Activated naive CD4-positive, alpha-beta T cell treated with anti-CD3 and anti-CD28 coated beads, Interleukin-2, amount 50 U/mL, for 24 hours (primary cell): ENCODE results near the gene PFAS.

Experiments
- H3K27ac Mint-ChIP-seq: one replicate; pipeline ENCODE4 v1.8.0; 2021; ENCODE audit warnings: mild to moderate bottlenecking, mixed read lengths
- H3K27me3 Mint-ChIP-seq: one replicate; pipeline ENCODE4 v1.8.0; 2021; ENCODE audit warnings: mixed read lengths
- H3K36me3 Mint-ChIP-seq: one replicate; pipeline ENCODE4 v1.8.0; 2021; ENCODE audit warnings: mixed read lengths
- H3K4me1 Mint-ChIP-seq: one replicate; pipeline ENCODE4 v1.8.0; 2021; ENCODE audit warnings: mixed read lengths
- H3K4me3 Mint-ChIP-seq: one replicate; pipeline ENCODE4 v1.8.0; 2021; ENCODE audit warnings: mild to moderate bottlenecking, mixed read lengths
- H3K9me3 Mint-ChIP-seq: one replicate; pipeline ENCODE4 v1.8.0; 2021; ENCODE audit warnings: mixed read lengths

PFAS gene

DNA sequence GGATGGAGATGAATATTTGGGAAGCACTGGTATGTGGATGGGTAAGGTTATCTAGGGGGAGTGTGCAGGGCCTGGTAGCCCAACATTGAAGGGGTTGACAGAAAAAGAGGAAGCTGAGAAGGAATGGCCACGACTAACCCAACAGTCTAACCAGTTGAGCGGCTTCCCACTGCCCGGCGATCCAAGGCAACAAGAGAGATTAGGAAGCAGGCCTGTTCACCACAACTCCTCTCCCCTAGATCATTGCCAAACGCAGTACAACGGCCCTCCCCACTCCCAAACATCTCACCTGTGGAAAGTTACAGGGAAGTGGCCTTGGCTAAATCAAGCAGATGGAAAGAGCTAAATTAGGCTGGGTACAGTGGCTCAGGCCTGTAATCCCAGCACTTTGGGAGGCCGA lies 28.2 kb downstream of the PFAS start:
- Mint-ChIP-seq H3K27ac (no peak overlapping the region), H3K4me1 (no peaks in the 10 kb centered on the region), H3K4me3 (no peak overlapping the region), H3K36me3 (no peaks in the 10 kb centered on the region), H3K27me3 (no peaks in the 10 kb centered on the region), H3K9me3 (no peaks in the 10 kb centered on the region)

DNA sequence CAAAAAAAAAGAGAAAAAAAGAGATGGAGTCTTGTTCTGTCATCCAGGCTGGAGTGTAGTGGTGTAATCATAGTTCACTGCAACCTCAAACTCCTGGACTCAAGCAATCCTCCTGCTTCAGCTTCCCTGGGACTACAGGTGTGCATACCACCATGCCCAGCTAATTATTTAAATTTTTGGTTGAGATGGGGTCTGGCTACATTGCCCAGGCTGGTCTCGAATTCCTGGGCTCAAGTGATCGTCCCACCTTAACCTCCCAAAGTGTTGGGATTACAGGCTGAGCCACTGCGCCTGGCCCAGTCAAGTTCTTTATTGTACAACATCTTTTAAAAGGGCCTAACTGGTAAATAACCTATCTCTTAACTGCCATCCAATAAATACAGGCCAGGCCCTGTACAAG lies 33.3 kb downstream of the PFAS start:
- Mint-ChIP-seq H3K27me3 (no peaks in the 10 kb centered on the region), H3K36me3 (no peaks in the 10 kb centered on the region), H3K27ac (no peak overlapping the region), H3K9me3 (no peaks in the 10 kb centered on the region), H3K4me1 (no peaks in the 10 kb centered on the region), H3K4me3 (no peak overlapping the region)

DNA sequence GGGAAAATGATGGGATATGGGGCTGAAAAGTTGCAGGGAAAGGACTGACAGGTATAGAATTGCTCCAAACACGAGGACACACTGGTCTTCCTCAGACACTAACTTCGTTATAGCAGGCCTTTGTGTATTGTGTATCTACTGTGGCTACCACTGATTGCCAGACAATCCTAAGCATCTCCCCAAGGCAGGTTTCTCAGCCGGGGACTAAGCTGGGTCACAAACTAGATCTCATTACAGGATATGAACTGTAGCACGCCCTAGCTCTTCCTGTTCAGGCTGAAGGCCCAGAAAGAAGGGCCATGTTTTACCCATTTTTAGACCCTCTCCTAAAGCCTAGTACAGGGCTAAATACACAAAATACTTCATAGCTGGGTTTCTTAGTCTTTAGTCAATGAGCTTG lies 34.3 kb downstream of the PFAS start:
- Mint-ChIP-seq H3K9me3 (no peaks in the 10 kb centered on the region), H3K27me3 (no peaks in the 10 kb centered on the region), H3K36me3 (peaks cover 1% of the 10 kb centered on the region), H3K4me1 (peaks cover 7% of the 10 kb centered on the region), H3K4me3 (no peak overlapping the region), H3K27ac (no peak overlapping the region)

DNA sequence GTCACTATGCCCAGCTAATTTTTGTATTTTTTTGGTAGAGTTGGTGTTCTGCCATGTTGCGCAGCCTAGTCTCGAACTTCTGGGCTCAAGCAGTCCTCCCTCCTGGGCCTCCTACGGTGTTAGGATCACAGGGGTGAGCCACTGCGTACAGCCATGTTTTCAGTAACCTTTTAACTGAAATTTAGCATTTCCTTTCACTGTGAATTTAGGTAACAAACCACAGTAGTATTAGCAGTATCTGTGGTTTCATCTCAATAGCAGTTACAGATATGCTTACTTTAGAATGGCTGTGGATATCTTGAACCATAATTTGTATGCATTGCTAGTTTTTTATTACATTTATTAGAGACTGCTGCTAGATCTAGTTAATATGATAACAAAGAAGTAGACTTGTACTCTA lies 35.0 kb downstream of the PFAS start:
- peaks cover 8% of the 10 kb centered on the region for H3K4me1 Mint-ChIP-seq
- no peaks in the 10 kb centered on the region for H3K27me3 Mint-ChIP-seq
- no peak overlapping the region for H3K4me3 Mint-ChIP-seq
- H3K9me3 Mint-ChIP-seq, result no peaks in the 10 kb centered on the region
- no peak overlapping the region for H3K27ac Mint-ChIP-seq
- peaks cover 1% of the 10 kb centered on the region for H3K36me3 Mint-ChIP-seq

DNA sequence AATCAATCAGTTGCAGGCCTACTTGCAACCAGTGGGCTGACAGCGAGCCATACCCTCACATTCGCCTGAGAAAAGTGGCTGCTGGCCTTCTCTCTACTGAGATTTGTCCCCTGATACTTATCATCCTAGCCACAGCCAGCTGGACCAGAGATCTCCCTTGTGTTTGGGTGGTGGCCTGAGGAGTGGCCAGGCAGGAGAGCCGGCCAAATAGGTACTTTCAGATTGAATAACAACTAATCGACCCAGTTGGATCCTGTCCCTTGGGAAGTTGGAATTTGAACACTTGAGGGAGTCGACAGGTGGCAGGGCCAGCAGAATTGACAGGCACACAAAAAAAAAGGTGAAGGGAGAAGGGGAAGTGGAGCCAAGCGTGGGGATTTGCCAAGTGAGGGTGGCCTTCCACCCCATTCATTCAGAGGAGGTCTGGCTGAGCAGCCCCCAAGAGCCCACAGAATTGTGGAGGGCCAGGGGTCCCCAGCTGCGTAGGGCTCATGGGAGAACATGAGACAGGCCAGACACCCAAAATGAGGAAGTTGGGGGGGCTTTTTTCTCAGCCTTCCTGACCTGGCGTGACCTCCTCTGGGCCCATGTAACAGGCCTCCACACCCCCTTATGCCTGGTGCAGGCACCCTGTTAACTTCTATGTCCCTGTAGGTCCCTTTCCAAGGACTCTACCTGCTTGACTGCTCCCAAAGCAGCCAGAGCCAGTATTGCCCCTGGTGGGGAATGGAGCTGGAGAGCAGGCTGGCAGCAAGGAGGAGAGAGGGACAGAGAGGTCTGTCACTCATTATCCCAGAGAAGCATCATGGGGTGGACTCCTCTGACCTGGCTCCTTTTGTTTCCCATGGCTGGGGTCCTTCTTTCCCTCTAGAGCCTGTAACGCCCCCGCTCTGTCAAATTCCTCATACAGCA lies 36.4 kb downstream of the PFAS start:
- Mint-ChIP-seq H3K27me3 (no peaks in the 10 kb centered on the region), H3K36me3 (peaks cover 1% of the 10 kb centered on the region), H3K4me3 (no peak overlapping the region), H3K27ac (no peak overlapping the region), H3K4me1 (peaks cover 22% of the 10 kb centered on the region), H3K9me3 (no peaks in the 10 kb centered on the region)

DNA sequence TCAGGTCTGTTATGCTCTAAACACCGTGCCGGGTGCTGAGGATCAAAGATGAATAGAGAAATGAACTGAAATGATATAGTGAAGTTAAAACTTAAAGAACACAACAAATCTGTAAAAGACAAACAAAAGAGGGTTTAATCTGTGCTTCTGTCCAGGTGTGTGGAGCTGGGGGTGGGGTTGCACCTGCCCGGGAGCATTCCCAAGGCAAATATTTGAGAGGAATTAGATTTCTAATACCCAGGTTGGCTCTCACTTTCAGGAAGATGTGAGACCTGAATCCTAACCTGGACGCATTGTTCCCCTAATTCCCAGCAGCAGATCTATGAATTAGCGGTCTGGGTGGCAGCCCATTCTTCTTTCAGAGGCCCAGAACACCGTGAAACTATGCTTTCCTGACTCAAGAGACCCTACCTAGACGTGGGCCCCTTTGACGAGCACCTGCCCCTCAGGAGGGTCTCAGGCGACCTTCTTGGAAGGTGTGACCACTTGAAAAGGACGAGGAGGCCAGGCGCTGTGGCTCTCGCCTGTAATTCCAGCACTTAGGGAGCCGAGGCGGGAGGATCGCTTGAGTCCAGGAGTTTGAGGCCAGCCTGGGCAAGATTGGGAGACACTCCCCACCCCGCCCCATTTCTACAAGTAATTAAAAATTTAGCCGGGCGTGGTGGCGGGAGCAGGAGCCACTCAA lies 38.7 kb downstream of the PFAS start:
- Mint-ChIP-seq H3K4me1 (peaks cover 32% of the 10 kb centered on the region), H3K27me3 (no peaks in the 10 kb centered on the region), H3K4me3 (peak overlapping the region; percentile 94), H3K9me3 (no peaks in the 10 kb centered on the region), H3K27ac (peak overlapping the region; percentile 97), H3K36me3 (peaks cover 1% of the 10 kb centered on the region)

DNA sequence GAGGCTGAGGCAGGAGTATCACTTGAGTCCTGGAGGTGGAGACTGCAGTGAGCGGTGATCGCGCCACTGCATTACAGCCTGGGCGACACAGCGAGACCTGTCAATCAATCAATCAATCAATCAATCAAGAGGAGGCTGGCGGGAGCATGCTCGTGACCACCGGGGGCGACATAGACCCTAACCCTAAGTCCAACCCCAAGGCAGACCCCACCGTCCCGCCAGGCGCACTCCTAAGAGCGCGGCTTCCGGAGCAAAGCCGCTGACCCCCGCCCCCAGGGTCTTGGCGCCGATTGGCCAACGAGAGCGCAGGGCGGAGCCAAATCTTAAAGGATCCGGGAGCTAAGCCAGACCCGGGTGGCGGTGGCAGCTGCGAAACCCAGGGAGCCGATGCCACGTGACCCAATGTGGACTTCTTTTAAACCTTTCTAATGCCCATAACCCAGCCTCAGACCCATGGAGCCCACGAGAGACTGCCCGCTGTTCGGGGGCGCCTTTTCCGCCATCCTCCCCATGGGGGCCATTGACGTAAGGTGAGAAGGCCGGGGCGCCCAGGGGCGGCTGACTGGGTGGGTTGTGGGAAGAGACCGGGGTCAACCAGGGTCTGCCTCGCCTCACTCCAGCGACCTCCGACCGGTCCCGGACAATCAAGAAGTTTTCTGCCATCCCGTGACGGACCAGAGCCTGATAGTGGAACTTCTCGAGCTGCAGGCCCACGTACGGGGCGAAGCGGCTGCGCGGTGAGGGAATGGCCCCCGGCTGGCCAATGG lies 39.4 kb downstream of the PFAS start, which contains the start of gene RANGRF:
TSS of gene RANGRF (plus strand) at position 335 of the 767 bp plus-strand sequence. CDS start at position 454, 119 bp downstream.
- H3K27ac Mint-ChIP-seq, result peak within 1 kb of the TSS; percentile 97
- H3K4me1 Mint-ChIP-seq, result peaks cover 38% of the 10 kb centered on the region
- H3K4me3 Mint-ChIP-seq, result peak within 1 kb of the TSS; percentile 94
- no peaks in the 10 kb centered on the region for H3K27me3 Mint-ChIP-seq
- no peaks in the 10 kb centered on the region for H3K9me3 Mint-ChIP-seq
- peaks cover 1% of the 10 kb centered on the region for H3K36me3 Mint-ChIP-seq

DNA sequence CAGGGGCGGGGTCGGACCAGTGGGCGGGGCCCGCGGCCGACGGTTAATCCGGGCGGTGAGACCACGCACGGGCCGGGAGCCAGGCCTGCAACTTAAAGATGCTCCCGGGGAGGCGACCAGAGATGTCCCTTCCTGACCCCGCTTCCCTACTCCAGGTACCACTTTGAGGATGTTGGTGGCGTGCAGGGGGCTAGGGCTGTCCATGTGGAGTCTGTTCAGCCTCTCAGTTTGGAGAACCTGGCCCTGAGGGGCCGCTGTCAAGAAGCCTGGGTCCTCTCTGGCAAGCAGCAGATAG lies 40.0 kb downstream of the PFAS start:
- H3K4me1 Mint-ChIP-seq, result peaks cover 38% of the 10 kb centered on the region
- no peaks in the 10 kb centered on the region for H3K27me3 Mint-ChIP-seq
- H3K4me3 Mint-ChIP-seq, result peak overlapping the region; percentile 94
- peak overlapping the region; percentile 97 for H3K27ac Mint-ChIP-seq
- H3K36me3 Mint-ChIP-seq, result peaks cover 1% of the 10 kb centered on the region
- no peaks in the 10 kb centered on the region for H3K9me3 Mint-ChIP-seq

DNA sequence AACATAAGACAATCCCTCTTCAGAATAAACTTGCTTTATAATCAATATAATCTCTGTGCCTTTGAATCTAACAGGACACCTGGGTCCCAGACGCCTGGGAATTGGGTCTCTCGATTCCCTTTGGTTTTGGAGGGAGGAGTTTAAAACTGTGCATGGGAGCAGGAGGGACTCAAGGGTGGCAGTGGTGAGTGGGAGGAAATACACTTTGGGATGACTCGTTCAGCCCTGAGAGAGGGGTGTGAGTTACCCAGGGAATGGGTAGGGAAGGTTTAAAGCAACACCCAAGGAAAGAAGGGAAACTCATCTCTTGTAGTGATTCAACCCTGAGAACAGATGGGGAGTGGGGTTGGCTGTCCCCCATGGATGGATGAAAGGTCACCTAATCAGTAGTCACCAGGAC lies 41.0 kb downstream of the PFAS start:
- no peak overlapping the region for H3K27ac Mint-ChIP-seq

DNA sequence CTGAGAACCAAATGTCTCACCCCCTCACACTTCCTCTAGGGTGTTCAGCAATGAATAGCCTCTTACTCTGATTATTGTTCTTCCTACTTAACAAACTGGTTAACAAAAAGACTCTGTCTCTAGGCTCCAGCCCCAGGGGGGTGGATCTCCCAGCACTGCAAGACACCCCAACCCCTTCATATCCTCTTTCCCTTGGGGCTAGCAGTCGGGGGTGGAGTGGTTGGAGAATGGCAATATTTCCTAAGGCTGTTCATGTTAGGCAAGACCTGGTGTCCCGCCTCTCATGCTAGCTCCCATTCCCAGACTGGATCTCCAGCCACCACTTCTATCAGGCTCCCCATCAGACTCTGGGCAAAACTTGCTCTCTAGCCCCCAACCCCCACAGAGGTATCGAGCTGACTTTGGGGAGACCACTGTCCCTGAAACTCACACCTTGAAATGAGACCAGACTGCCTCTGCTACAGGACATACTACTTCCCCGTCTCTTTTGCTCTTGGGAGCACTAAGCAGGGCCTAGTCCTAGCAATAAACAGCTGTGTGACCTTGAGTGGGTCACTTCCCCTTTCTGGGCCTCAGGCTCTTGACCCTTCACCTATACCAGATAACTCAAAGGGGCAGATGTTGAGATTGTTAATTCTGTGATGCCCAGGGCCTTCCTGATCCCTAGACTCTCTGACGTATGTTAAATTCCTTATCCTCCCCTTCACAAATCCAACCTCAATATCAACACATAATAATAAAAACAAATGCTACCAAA lies 43.7 kb downstream of the PFAS start:
- H3K36me3 Mint-ChIP-seq, result peaks cover 1% of the 10 kb centered on the region
- no peaks in the 10 kb centered on the region for H3K9me3 Mint-ChIP-seq
- H3K4me3 Mint-ChIP-seq, result no peak overlapping the region
- no peak overlapping the region for H3K27ac Mint-ChIP-seq
- H3K4me1 Mint-ChIP-seq, result peaks cover 49% of the 10 kb centered on the region
- no peaks in the 10 kb centered on the region for H3K27me3 Mint-ChIP-seq

More for the DNA sequence above, 41.0 kb downstream of the PFAS start:
- H3K4me3 Mint-ChIP-seq, result peak overlapping the region; percentile 94
- peaks cover 44% of the 10 kb centered on the region for H3K4me1 Mint-ChIP-seq
- H3K27me3 Mint-ChIP-seq, result no peaks in the 10 kb centered on the region
- H3K9me3 Mint-ChIP-seq, result no peaks in the 10 kb centered on the region
- H3K36me3 Mint-ChIP-seq, result peaks cover 1% of the 10 kb centered on the region

DNA sequence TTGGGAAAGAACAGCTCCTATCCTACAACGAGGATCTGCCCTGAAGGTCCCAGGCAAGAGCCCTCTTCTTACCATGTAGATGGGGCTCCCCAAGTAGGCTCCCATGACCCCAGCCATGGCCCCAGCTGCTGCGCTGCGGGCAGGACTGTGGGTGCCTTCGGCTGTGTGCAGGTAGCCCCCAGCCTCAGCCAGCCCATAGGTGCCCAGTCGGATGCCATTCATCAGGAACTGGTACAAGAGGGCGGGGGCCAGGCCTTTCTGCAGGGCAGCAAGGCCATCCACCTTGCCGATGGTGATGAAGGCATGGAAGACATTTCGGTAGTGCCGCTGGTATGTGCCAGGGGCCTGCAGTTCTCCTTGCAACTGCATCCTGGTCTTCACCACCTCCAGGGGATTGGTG lies 45.3 kb downstream of the PFAS start:
- H3K4me3 Mint-ChIP-seq, result peak overlapping the region; percentile 85
- peaks cover 44% of the 10 kb centered on the region for H3K4me1 Mint-ChIP-seq
- H3K27me3 Mint-ChIP-seq, result no peaks in the 10 kb centered on the region

DNA sequence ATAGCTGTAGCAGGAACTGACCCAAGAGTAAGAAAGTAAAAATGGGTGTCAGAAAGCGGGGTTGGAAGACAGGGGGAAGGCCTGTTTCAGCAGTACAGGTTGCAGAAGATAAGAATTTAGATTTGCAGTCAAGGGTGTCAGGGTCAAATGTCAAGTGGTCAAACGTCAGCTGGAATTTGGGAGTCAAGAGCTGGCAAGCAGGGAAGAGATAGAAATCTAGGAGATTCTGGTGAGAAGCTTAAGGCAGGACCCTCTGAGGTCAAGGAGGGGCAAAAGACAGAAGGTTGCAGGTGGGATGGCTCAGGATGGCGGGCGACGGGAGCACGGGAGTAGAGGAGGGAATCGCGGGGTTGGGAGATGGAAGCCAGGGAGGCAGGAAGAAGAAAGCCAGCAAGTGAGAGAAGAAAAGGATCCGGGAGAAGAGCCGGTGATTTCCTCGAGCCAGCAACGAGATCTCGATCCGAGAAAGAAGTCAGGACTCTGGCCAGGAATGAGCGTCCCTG lies 45.8 kb downstream of the PFAS start:
- H3K27me3 Mint-ChIP-seq, result no peaks in the 10 kb centered on the region
- H3K27ac Mint-ChIP-seq, result peak overlapping the region; percentile 89
- H3K4me3 Mint-ChIP-seq, result peak overlapping the region; percentile 85
- peaks cover 39% of the 10 kb centered on the region for H3K4me1 Mint-ChIP-seq
- no peaks in the 10 kb centered on the region for H3K36me3 Mint-ChIP-seq
- H3K9me3 Mint-ChIP-seq, result no peaks in the 10 kb centered on the region

More for the DNA sequence above, 45.3 kb downstream of the PFAS start:
- no peaks in the 10 kb centered on the region for H3K9me3 Mint-ChIP-seq
- no peaks in the 10 kb centered on the region for H3K36me3 Mint-ChIP-seq
- peak overlapping the region; percentile 89 for H3K27ac Mint-ChIP-seq

DNA sequence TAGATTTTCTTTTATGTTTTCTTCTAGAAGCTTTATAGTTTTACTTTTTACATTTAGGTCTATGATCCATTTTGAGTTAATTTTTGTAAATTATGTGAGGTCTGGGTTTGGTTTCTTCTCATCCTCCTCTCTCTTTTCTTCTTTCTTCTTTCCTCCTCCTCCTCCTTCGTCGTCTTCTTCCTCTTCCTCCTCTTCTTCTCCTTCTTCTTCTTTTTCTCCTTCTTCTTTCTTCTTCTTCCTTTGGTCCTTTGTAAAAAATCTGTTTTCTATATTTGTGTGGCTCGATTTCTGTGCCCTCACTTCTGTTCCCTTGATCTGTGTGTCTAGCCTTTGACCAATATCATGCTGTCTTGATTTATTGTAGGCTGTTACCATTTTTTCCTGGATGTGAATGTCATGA lies 51.1 kb downstream of the PFAS start:
- Mint-ChIP-seq H3K4me1 (peaks cover 13% of the 10 kb centered on the region), H3K9me3 (no peaks in the 10 kb centered on the region), H3K36me3 (no peaks in the 10 kb centered on the region), H3K27ac (no peak overlapping the region), H3K4me3 (no peak overlapping the region), H3K27me3 (no peaks in the 10 kb centered on the region)

DNA sequence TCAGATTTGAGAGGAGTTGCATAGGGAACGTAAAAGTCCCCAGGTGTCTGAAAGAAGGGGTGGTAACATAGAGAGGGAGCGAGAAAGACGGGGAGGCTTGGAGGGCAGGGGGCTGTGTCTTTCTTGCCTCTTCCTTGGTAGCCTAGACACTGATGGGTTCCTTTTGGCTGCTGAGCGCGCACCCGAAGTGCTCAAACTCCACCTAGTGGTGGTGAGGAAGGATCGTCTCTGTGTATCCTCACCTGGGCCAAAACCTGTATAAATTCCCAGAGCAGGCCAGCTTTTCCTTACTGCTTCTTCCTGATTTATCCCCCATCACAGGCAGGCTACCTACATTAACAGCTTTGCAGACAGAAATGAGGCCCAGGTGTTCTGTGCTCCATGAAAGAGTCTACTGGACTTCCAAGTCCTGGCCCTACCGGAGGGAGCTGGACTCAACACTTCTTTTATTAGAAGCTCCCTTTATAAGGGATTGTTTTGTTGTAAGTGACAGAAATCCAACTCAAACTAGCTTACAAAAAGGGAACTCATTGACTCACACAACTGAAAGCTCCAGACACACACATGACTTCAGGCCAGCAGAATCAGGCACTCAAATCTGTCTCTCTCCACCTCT lies 51.6 kb downstream of the PFAS start:
- no peak overlapping the region for H3K27ac Mint-ChIP-seq
- H3K27me3 Mint-ChIP-seq, result no peaks in the 10 kb centered on the region
- H3K9me3 Mint-ChIP-seq, result no peaks in the 10 kb centered on the region
- H3K4me3 Mint-ChIP-seq, result no peak overlapping the region
- no peaks in the 10 kb centered on the region for H3K36me3 Mint-ChIP-seq
- H3K4me1 Mint-ChIP-seq, result peaks cover 13% of the 10 kb centered on the region
